Embryonic facial prominence (tissue), 1 donor: ENCODE data around the gene LONRF2.

Experiments used
- DNase-seq: peaks from one replicate; pipeline ENCODE4 v3.0.0-alpha.2; 2016; ENCODE audit errors: extremely low spot score

The LONRF2 gene

GRCh38 chr2:100301881-100302584, 20.3 kb downstream of the LONRF2 start:
- no peak for DNase-seq

- DNase-seq = no peak
Measured at GRCh38 chr2:100299548-100299947, 22.8 kb downstream of the LONRF2 start.

GRCh38 chr2:100297511-100297910, 24.8 kb downstream of the LONRF2 start:
- no peak for DNase-seq

GRCh38 chr2:100294162-100294497, 28.2 kb downstream of the LONRF2 start:
- DNase-seq = no peak

- DNase-seq = no peak
Measured at GRCh38 chr2:100293341-100294161, 28.8 kb downstream of the LONRF2 start.

- DNase-seq = no peak
Measured at GRCh38 chr2:100292022-100292580, 30.2 kb downstream of the LONRF2 start.

DNA sequence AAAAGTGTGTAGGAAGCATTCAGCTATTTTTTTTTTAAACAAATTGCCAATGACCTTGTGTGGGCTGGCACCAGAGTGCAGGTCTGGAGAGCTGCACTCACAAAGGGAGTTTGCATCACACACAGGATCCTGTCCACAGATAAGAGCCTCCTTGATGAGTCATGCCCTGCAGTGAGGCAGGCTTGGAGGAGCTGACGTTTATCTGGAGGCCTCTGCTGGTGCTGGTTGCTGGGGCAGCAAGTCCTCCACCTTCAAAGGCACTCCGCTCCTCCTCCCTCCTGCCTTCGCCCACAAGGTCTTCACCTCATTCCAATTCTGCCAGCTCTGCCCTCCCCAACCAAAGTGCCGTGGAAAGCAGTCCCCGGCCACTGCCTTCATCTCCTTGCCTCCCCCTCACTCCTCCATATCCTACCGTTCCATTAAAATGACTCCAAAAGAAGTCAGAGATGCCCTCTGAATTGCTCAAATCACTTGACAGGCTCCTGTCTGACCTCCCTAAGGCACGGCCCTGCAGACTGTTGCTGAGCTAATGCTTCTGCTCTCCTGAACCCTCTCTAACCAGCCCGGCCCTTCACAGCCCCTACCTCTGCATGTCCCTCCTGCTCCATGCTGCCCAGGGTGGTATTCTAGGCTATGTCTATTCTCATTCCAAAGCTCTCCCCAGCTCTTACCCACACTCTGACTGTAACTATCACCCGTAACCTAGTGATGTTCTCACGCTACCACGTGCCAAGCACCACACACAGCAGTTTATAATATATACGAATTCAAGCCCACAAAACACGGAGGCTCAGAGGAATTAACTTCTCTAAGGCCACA, 30.9 kb downstream of the LONRF2 start:
- no peak for DNase-seq

GRCh38 chr2:100290718-100291151, 31.6 kb downstream of the LONRF2 start:
- no peak for DNase-seq

DNA sequence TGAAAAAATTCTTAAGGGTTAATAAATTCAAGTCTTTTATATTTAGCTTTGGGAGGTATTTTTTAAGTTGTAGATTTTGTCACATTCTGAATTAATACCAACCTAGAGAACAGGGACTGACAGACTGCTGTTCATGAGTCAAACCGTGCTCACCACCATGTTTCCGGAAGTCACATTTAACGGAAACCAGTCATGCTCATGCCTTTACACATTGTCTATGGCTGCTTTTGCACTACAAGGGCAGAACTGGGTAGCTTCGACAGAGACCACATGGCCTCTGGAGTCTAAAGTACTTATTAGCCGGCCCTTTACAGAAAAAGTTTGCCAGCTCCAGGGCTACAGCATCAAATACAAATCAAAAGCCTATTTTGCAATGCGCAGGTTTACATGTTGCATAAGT, 33.3 kb downstream of the LONRF2 start:
- DNase-seq = no peak

GRCh38 chr2:100286318-100286717, 36.0 kb downstream of the LONRF2 start:
- no peak for DNase-seq

- DNase-seq = no peak
Measured at GRCh38 chr2:100285691-100286090, 36.6 kb downstream of the LONRF2 start.

GRCh38 chr2:100285011-100285410, 37.3 kb downstream of the LONRF2 start:
- no peak for DNase-seq

GRCh38 chr2:100283724-100284501, 38.4 kb downstream of the LONRF2 start:
- DNase-seq = no peak

DNA sequence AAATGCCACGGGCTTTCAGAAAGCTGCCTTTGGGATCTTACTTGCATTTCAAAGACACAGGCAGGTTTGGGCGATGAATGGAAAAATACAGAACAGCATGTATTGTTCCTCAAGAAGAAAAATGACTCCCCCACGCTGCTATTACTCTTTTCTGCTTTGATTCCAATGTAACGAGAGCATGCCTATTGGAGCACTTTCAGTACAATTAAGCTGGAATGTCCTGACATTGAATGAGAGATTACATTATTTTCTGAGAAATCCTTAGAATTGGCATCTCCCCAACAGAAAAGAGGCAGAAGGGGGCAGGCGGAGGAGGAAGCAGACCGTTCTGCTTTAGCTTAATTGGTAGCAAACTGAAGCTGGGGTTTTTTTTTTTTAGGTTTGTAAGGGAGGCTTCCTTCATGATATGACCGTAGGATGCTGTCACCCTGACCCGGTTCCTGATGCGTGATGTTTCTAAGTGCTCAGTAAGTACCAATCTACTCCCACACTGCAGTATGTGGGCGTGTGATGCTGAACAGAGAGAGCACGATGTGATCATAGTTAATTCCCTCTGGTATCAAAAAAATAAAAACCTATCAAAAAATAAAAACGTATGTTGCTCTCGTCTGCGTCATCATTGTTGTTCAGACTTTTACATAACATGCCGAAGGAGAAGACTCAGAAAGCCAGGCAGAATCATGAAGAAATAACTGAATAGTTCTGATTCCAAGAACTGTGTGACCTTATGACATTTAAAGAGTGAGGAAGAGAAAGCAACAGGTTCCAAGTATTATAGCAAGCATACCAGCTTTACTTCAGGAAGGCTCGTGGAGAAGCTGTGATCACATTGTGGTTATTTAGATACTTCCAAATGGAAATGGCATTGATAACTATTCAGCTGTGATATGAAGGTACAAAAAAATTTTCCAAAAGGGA, 40.5 kb downstream of the LONRF2 start:
- no peak for DNase-seq

- DNase-seq = no peak
Measured at GRCh38 chr2:100279586-100280534, 42.4 kb downstream of the LONRF2 start.

- DNase-seq = no peak
Measured at GRCh38 chr2:100278986-100279385, 43.3 kb downstream of the LONRF2 start.

DNA sequence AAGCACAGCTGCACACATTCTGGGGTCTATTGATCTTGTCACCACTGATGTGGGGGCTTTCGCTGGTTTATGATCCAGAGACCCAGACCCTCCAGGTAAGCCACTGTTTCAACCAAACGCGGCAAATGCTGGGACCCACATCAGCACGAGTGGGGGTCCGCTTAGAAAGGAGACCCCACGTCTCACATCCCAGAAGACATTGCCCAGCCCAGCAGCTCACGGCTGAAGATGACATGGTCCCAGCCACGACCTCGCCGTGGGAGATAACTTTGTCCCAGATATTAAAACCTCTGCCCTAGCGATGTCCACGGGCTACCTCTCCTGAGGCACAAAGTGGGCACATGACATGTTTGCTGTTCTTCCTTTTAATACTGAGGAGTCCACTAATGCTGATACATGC, 43.8 kb downstream of the LONRF2 start:
- DNase-seq = no peak

GRCh38 chr2:100277540-100278207, 44.6 kb downstream of the LONRF2 start:
- DNase-seq = no peak

DNA sequence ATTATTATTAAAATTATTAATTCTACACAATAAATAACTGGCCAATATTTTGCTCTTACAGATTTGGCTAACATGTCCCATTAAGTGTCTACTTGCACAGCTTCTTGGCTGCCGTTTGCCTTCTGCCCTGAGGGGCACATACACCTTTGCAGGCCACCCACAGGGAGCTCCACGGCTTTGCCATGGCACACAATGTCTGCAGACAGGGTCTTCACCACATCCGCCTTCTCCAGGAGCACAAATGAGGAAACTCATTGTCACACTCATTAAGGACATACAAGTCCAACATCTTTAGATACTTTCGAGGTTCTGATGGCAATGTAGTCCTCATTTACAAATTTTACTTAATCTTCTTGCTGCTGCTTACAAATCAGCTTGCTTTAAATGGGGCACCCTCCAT, 45.6 kb downstream of the LONRF2 start:
- no peak for DNase-seq
